Karpas-422 (cell line): ENCODE data around the gene STPG3. TPM values are rescaled to one million over a fixed set of nuclear protein-coding genes. Genes with fewer than 3 reads are reported as not detected.

Experiments
- DNase-seq: peaks from one replicate; pipeline ENCODE4 v3.0.0-alpha.2; 2015
- H2AFZ ChIP-seq: fragments of 200-600 bp; sonication (generic); 2 replicates; pipeline ENCODE4 v1.6.1; 2014; ENCODE audit warnings: antibody characterized with exemption, low read length, mixed read lengths
- H3K27ac ChIP-seq: fragments of 200-600 bp; sonication (generic); 2 replicates; pipeline ENCODE4 v1.5.1; 2014; ENCODE audit warnings: mild to moderate bottlenecking, low read length, moderate library complexity
- H3K27me3 ChIP-seq: fragments of 200-600 bp; sonication (generic); 2 replicates; pipeline ENCODE4 v1.6.1; 2014; ENCODE audit warnings: low read length, mixed read lengths
- H3K36me3 ChIP-seq: fragments of 200-600 bp; sonication (generic); 2 replicates; pipeline ENCODE4 v1.6.1; 2014; ENCODE audit warnings: low read length, mixed read lengths; ENCODE audit not compliant: insufficient read depth
- H3K4me1 ChIP-seq: fragments of 200-600 bp; sonication (generic); 2 replicates; pipeline ENCODE4 v1.6.1; 2014; ENCODE audit warnings: mild to moderate bottlenecking, low read length, mixed read lengths
- H3K4me2 ChIP-seq: fragments of 200-600 bp; sonication (generic); 2 replicates; pipeline ENCODE4 v1.6.1; 2014; ENCODE audit warnings: low read length, low read depth, mild to moderate bottlenecking; ENCODE audit not compliant: poor library complexity, severe bottlenecking
- H3K4me3 ChIP-seq: fragments of 200-600 bp; sonication (generic); 2 replicates; pipeline ENCODE4 v1.5.1; 2014; ENCODE audit warnings: mild to moderate bottlenecking, antibody characterized with exemption, low read length, mixed read lengths
- H3K79me2 ChIP-seq: fragments of 200-600 bp; sonication (generic); 2 replicates; pipeline ENCODE4 v1.6.1; 2014; ENCODE audit warnings: mild to moderate bottlenecking, low read length, mixed read lengths
- H3K9ac ChIP-seq: fragments of 200-600 bp; sonication (generic); 2 replicates; pipeline ENCODE4 v1.6.0; 2014; ENCODE audit warnings: low read length
- H3K9me2 ChIP-seq: fragments of 200-600 bp; sonication (generic), shearing (Covaris generic); replicated peaks from 2 replicates; pipeline ENCODE4 v1.6.0; 2014; ENCODE audit warnings: mild to moderate bottlenecking, low read length, moderate library complexity; ENCODE audit not compliant: insufficient read depth
- H3K9me3 ChIP-seq: fragments of 300-700, 200-600 bp; sonication (generic); 2 replicates; pipeline ENCODE4 v1.6.1; 2014; ENCODE audit warnings: low read length, mixed read lengths
- H4K20me1 ChIP-seq: fragments of 200-600 bp; sonication (generic); 2 replicates; pipeline ENCODE4 v1.6.1; 2014; ENCODE audit warnings: mild to moderate bottlenecking, antibody characterized with exemption, low read length, low read depth; ENCODE audit not compliant: insufficient read depth
- total RNA-seq: library from RNA; depleted of rRNA; stranded (reverse); fragments of >200 nt; shearing (Covaris generic); gene quantifications from 2 replicates; pipeline ENCODE4 v1.2.3, GENCODE V29; 2014; ENCODE audit warnings: low replicate concordance

The STPG3 gene
- total RNA-seq, 1 experiment from 2014 or later, result 0.86 TPM

- Histone ChIP-seq H3K9me2 (no peaks in the 10 kb centered on the region), H3K27ac (no peak overlapping the region), H4K20me1 (no peaks in the 10 kb centered on the region), H3K4me3 (no peak overlapping the region), H3K36me3 (no peaks in the 10 kb centered on the region), H3K9ac (no peak overlapping the region; the same call in 1 of the 2 replicates), H3K9me3 (no peaks in the 10 kb centered on the region), H2AFZ (no peak overlapping the region), H3K79me2 (no peaks in the 10 kb centered on the region), H3K4me1 (peaks cover 22% of the 10 kb centered on the region), H3K27me3 (no peaks in the 10 kb centered on the region), H3K4me2 (no peak overlapping the region)
- no peak for DNase-seq
Measured at GRCh38 chr9:137225699-137226331, 25.3 kb upstream of the STPG3 start.

- H3K4me3 ChIP-seq, result no peak overlapping the region
Measured at GRCh38 chr9:137226338-137227053, 24.6 kb upstream of the STPG3 start.

GRCh38 chr9:137227054-137227852 is 23.8 kb upstream of the STPG3 start, which contains the start of gene RNF224:
Gene RNF224, plus strand, starts transcription at chr9:137227502. Its CDS starts 834 bp downstream, at chr9:137228336.
- Histone ChIP-seq H4K20me1 (no peaks in the 10 kb centered on the region), H3K4me2 (no peak within 1 kb of the TSS), H3K4me3 (no peak within 1 kb of the TSS), H3K4me1 (peaks cover 22% of the 10 kb centered on the region), H3K36me3 (no peaks in the 10 kb centered on the region), H3K9me3 (no peaks in the 10 kb centered on the region), H3K9ac (no peak within 1 kb of the TSS), H3K27ac (no peak within 1 kb of the TSS), H3K9me2 (no peaks in the 10 kb centered on the region), H3K79me2 (no peaks in the 10 kb centered on the region), H2AFZ (no peak within 1 kb of the TSS), H3K27me3 (no peaks in the 10 kb centered on the region)
- DNase-seq, result peak; percentile 95

More at GRCh38 chr9:137226338-137227053, 24.6 kb upstream of the STPG3 start:
- no peak overlapping the region for H3K4me2 ChIP-seq
- H3K27me3 ChIP-seq, result no peaks in the 10 kb centered on the region
- H2AFZ ChIP-seq, result no peak overlapping the region
- H3K27ac ChIP-seq, result no peak overlapping the region
- no peaks in the 10 kb centered on the region for H3K9me2 ChIP-seq
- peaks cover 22% of the 10 kb centered on the region for H3K4me1 ChIP-seq
- H3K9ac ChIP-seq, result no peak overlapping the region
- H3K9me3 ChIP-seq, result no peaks in the 10 kb centered on the region
- DNase-seq, result no peak
- H3K36me3 ChIP-seq, result no peaks in the 10 kb centered on the region
- no peaks in the 10 kb centered on the region for H4K20me1 ChIP-seq
- no peaks in the 10 kb centered on the region for H3K79me2 ChIP-seq

- Histone ChIP-seq H2AFZ (no peak overlapping the region), H3K4me3 (no peak overlapping the region), H3K9ac (no peak overlapping the region), H3K9me2 (no peaks in the 10 kb centered on the region), H3K36me3 (no peaks in the 10 kb centered on the region), H3K9me3 (no peaks in the 10 kb centered on the region), H3K4me2 (no peak overlapping the region), H3K79me2 (no peaks in the 10 kb centered on the region), H4K20me1 (no peaks in the 10 kb centered on the region), H3K27ac (no peak overlapping the region), H3K27me3 (no peaks in the 10 kb centered on the region), H3K4me1 (peaks cover 15% of the 10 kb centered on the region)
- no peak for DNase-seq
Measured at GRCh38 chr9:137227853-137228505, 23.1 kb upstream of the STPG3 start.

- Histone ChIP-seq H3K4me3 (no peak overlapping the region), H3K9me3 (no peaks in the 10 kb centered on the region), H3K79me2 (no peaks in the 10 kb centered on the region), H3K9me2 (no peaks in the 10 kb centered on the region), H3K36me3 (no peaks in the 10 kb centered on the region), H3K4me1 (peaks cover 13% of the 10 kb centered on the region), H2AFZ (no peak overlapping the region), H4K20me1 (no peaks in the 10 kb centered on the region), H3K27me3 (no peaks in the 10 kb centered on the region), H3K9ac (no peak overlapping the region), H3K4me2 (no peak overlapping the region), H3K27ac (no peak overlapping the region)
- DNase-seq, result no peak
Measured at GRCh38 chr9:137228506-137228967, 22.5 kb upstream of the STPG3 start.

GRCh38 chr9:137228968-137229896 is 21.9 kb upstream of the STPG3 start:
- no peaks in the 10 kb centered on the region for H3K27me3 ChIP-seq
- no peaks in the 10 kb centered on the region for H3K36me3 ChIP-seq
- H3K4me2 ChIP-seq, result no peak overlapping the region

GRCh38 chr9:137229903-137230704 is 21.0 kb upstream of the STPG3 start:
- no peak for DNase-seq
- Histone ChIP-seq H3K27ac (no peak overlapping the region), H3K9ac (no peak overlapping the region)

More at GRCh38 chr9:137228968-137229896, 21.9 kb upstream of the STPG3 start:
- peaks cover 2% of the 10 kb centered on the region; the same call in 1 of the 2 replicates for H4K20me1 ChIP-seq
- peaks cover 10% of the 10 kb centered on the region for H3K4me1 ChIP-seq
- H3K9me2 ChIP-seq, result no peaks in the 10 kb centered on the region
- no peak overlapping the region for H3K27ac ChIP-seq
- no peak for DNase-seq
- no peak overlapping the region for H3K4me3 ChIP-seq
- H3K79me2 ChIP-seq, result no peaks in the 10 kb centered on the region
- no peaks in the 10 kb centered on the region for H3K9me3 ChIP-seq
- no peak overlapping the region for H2AFZ ChIP-seq
- H3K9ac ChIP-seq, result no peak overlapping the region

More at GRCh38 chr9:137229903-137230704, 21.0 kb upstream of the STPG3 start:
- peaks cover 10% of the 10 kb centered on the region; the same call in 1 of the 2 replicates for H4K20me1 ChIP-seq
- no peak overlapping the region for H2AFZ ChIP-seq
- H3K79me2 ChIP-seq, result no peaks in the 10 kb centered on the region
- H3K4me1 ChIP-seq, result peaks cover 13% of the 10 kb centered on the region
- H3K9me2 ChIP-seq, result no peaks in the 10 kb centered on the region
- no peaks in the 10 kb centered on the region for H3K9me3 ChIP-seq
- no peaks in the 10 kb centered on the region for H3K36me3 ChIP-seq
- no peaks in the 10 kb centered on the region for H3K27me3 ChIP-seq
- no peak overlapping the region for H3K4me3 ChIP-seq
- H3K4me2 ChIP-seq, result no peak overlapping the region
